Bronchial epithelial cell (primary cell): ENCODE measurements around the gene TMTC4. TPM values are rescaled to one million over a fixed set of nuclear protein-coding genes. Genes with fewer than 3 reads are reported as not detected.

ENCODE experiments used
- DNase-seq: peaks from one replicate; pipeline ENCODE4 v3.0.0-alpha.2; 2010; ENCODE audit warnings: low read depth
- FAIRE-seq: peaks from 2 replicates; lab custom pipeline; 2011; peaks lifted over from hg19 to GRCh38; lab: Jason Lieb, UNC
- H3K27me3 ChIP-seq: 2 replicates; pipeline ENCODE4 v1.5.1; 2011; ENCODE audit warnings: low read length; ENCODE audit not compliant: control insufficient read depth, insufficient read depth
- H3K36me3 ChIP-seq: 2 replicates; pipeline ENCODE4 v1.5.1; 2011; ENCODE audit warnings: low read length; ENCODE audit not compliant: control insufficient read depth, insufficient read depth
- H3K4me3 ChIP-seq: 2 replicates; pipeline ENCODE4 v1.5.1; 2011; ENCODE audit warnings: mild to moderate bottlenecking, low read depth, low read length, control low read depth
- total RNA-seq: library from RNA; depleted of rRNA; stranded (reverse); fragments of >200 nt; gene quantifications from 2 replicates; pipeline ENCODE4 v1.2.1, GENCODE V29; 2014
- TF ChIP-seq, protein P1 (sequence below): IDR thresholded peaks from 2 replicates; pipeline ENCODE4 v1.5.1; 2011; ENCODE audit warnings: mild to moderate bottlenecking, moderate library complexity, low read length, control low read depth, inconsistent platforms; ENCODE audit not compliant: insufficient read depth, severe bottlenecking

TMTC4 gene
- total RNA-seq, 1 donor from 2014 or later = 17.1 TPM

DNA sequence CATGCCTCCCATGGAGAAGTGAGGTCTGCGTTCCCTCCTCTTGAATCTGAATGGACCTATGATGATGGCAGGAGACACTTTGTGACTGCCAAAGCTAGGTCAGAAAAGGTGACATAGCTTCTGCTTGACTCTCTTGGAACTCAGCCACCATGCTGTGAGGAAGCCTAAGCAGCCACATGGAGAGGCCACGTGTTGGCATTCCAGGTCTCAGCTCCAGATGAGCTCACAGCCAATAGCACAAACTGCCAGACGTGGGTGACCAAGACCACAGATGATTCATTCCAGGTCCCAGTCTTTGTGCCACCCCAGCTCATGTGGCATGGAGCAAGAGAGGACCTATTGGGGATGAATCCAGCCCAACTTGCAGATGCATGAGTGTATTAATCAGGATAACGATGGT lies 77.3 kb downstream of the TMTC4 start:
- TF ChIP-seq, protein P1, sequence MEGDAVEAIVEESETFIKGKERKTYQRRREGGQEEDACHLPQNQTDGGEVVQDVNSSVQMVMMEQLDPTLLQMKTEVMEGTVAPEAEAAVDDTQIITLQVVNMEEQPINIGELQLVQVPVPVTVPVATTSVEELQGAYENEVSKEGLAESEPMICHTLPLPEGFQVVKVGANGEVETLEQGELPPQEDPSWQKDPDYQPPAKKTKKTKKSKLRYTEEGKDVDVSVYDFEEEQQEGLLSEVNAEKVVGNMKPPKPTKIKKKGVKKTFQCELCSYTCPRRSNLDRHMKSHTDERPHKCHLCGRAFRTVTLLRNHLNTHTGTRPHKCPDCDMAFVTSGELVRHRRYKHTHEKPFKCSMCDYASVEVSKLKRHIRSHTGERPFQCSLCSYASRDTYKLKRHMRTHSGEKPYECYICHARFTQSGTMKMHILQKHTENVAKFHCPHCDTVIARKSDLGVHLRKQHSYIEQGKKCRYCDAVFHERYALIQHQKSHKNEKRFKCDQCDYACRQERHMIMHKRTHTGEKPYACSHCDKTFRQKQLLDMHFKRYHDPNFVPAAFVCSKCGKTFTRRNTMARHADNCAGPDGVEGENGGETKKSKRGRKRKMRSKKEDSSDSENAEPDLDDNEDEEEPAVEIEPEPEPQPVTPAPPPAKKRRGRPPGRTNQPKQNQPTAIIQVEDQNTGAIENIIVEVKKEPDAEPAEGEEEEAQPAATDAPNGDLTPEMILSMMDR = no peak
- Histone ChIP-seq H3K4me3 (no peak overlapping the region), H3K27me3 (no peaks in the 10 kb centered on the region), H3K36me3 (no peaks in the 10 kb centered on the region)
- DNase-seq (no peak), FAIRE-seq (no peak)

DNA sequence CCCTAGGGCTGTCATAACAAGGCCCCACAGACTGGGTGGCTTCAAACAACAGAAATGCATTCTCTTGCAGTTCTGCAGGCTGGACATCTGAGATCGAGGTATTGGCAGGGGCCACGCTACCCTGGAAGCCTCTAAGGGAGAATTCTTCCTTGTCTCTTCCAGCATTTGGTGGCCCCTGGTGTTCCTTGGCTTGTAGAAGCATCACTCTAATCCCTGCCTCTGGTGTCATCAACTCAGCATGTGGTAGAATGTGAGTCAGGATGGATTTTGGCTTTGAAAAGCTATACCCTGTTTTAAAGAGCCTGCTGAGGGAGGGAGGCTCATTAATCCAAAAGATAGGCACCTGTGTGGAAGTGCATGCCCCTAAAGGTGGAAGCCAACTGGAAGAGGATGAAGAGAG lies 78.1 kb downstream of the TMTC4 start:
- no peak for FAIRE-seq

DNA sequence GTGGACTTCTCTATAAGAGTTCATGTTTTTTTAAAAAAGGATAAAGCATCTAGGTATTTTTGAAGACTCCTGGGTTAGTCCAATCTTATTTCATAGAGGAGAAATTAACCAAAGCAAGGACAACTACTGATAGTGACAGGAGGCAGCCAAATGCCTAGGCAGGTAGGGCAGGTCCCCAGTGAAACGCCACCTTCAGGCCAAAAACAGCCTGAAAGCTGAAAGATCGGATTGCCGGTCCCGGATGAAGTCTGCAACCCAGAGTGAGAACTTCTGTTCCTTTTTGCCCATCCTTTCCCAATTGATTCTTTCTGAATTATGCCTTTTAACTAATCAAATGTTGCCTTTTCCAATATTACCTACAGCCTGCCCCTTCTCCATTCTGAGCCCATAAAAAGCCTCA lies 79.9 kb downstream of the TMTC4 start:
- no peak for FAIRE-seq
- DNase-seq = no peak
- TF ChIP-seq, protein P1 = peak; percentile 39
- no peaks in the 10 kb centered on the region for H3K27me3 ChIP-seq
- no peak overlapping the region for H3K4me3 ChIP-seq
- no peaks in the 10 kb centered on the region for H3K36me3 ChIP-seq

More for the DNA sequence above, 78.1 kb downstream of the TMTC4 start:
- DNase-seq = no peak
- no peak overlapping the region for H3K4me3 ChIP-seq
- H3K36me3 ChIP-seq = no peaks in the 10 kb centered on the region
- H3K27me3 ChIP-seq = no peaks in the 10 kb centered on the region
- TF ChIP-seq, protein P1 = no peak

DNA sequence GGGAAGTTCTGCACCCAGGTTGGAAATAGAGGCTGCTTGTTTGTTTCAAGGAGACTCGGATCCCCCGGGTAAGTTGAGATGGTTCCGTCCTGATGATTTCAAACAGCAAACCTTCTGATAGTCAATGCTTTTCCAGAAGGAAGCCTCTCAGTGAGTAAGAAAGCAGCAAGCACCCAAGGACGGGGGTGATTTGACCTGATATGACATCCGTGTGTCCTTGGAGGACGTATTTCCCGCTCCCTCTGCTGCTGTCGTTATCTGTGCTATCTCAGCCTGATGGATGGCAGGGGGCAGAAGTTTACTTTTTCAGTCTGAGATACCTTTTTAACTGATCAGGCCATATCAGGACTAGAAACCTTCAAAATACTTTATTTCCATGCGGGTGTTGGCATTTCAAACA lies 80.3 kb downstream of the TMTC4 start:
- Histone ChIP-seq H3K27me3 (no peaks in the 10 kb centered on the region), H3K36me3 (no peaks in the 10 kb centered on the region), H3K4me3 (no peak overlapping the region)
- TF ChIP-seq, protein P1 = no peak
- FAIRE-seq (no peak), DNase-seq (no peak)

DNA sequence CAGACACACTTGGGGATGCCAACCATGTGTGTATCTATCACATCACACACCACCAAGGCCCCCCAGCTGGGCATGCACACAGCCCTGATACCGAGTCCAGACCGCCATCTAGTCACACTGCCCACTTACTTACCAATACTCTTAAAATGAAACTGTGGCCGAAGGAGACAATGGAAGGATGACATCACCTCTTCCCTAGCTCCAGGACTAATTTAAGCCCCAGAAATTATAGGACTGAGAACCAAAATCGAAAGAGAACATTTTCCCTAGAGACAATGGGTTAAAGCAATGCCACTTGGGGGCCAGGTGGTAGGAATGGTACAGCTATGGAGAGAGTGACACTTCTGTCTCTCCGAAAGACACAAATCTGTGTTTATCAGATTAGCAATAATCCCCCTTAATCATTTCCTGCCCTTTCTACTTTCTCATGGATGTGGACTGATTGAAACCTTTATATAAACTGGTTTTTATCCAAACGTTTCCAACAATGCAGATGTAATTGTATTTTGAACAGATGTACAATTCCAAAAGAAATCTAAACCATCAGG lies 85.3 kb downstream of the TMTC4 start:
- TF ChIP-seq, protein P1 = no peak
- H3K36me3 ChIP-seq = no peaks in the 10 kb centered on the region
- FAIRE-seq (no peak), DNase-seq (no peak)
- H3K4me3 ChIP-seq = no peak overlapping the region
- H3K27me3 ChIP-seq = no peaks in the 10 kb centered on the region
